GM21786 (cell line): ENCODE data around the gene SLAMF9.

Experiments
- ATAC-seq: cut with Tn5 transposase; IDR thresholded peaks from one replicate; pipeline ENCODE4 v1.9.1; 2021; ENCODE audit not compliant: unreplicated experiment

Gene SLAMF9

DNA sequence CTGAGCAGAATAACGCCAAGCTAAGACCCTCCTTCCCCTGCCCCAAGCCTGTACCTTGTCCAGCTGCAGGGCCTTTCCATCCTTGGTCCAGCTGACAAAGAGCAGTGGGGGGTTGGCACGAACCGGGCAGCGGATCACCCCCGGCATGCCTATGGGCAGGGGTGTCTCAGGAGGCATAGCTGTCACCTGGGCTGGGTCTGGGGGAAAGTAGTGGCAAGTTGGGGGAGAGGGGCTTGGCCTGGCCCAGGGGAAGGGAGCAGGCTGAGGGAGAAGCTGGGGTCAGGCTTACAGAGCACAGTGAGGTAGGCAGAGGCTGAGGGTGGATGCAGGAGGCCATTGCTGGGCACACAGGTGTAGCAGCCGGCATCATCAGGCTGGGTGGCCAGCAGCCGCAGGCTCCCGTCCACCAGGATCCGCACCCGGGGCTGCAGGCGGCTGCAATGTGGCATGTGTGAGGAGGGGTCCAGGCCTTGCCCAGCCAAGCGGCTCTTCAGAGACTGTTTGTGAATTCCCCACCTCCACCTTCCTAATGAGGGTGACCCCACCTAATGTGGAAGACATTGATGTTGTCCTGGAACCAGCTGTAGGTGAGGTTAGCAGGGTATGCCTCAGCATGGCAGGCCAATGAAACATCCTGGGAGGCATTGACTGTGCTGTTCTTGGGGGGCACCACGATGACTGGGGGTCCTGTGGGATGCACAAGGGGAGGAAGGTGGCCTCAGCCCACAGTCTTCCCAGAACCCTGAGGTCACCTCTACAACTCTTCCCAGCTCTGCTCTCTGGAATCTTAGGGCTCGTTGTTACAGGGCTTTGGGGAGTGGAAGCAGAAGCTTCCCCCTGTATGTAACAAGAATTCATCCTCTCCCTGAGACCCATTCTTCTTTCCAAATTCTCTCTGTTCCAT, 19.6 kb downstream of the SLAMF9 start:
- no peak for ATAC-seq

DNA sequence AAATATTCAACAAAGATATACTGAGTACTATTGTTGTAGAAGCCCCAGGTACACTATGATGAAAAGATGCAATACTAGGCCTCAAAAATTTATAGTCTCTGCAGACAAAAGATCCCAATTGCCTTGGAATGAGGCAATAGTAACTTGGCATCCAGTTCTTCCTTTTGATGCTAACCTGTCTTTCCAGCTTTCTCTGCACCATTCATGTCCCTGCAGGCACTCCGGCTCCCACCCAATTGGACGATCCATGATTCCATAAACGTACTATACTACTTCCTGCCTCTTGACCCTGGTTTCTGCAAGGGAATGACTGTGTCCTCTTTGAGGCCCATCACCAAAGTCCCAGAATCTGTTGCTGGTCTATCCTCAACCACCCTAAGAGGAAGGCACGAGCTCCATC, 20.7 kb downstream of the SLAMF9 start:
- no peak for ATAC-seq

DNA sequence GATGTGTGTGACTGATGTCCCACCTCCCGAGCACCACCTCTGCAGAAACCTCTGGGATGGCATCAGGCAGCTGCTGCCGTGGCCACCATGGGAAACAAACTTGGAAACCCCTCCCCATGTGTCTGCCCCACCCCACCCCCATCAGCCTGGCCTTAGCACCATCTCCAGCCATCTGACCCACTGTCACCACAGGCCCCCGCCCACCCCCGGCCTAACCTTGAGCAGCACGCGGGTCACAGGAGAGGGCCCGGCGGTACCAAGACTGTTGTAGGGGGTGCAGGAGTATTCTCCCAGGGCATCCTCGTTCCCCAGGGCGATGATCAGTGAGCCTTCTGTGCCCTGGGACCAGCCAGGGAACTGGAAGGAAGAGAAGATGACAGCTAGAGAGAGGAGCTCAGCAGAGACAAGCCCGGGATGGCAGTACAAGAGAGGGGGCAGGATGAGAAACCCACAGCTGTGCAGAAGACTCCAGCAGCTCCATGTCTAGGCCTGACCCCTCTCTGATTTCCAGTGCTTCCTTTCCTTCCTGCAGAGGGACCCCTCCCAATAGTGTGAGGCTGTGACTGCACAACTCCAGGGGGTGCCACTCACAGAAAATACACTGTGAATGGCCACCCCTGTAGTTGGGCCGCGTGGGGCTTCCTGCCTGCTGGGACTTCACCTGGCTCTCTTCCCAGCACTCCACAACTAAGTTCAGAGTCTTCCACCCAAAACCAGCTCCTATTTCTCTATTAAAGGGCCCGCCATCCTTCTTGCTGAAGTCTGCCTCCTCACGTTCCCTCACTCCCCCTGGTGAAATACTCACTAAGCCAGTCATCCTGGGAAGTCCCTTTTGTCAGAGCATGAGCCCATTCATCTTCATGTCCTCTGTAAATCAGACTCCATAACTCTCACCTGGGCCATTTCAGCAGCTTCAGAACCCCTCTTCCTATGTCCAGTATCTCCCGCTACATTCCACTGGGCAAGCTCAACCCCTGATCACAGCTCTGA, 21.4 kb downstream of the SLAMF9 start:
- ATAC-seq, result no peak

DNA sequence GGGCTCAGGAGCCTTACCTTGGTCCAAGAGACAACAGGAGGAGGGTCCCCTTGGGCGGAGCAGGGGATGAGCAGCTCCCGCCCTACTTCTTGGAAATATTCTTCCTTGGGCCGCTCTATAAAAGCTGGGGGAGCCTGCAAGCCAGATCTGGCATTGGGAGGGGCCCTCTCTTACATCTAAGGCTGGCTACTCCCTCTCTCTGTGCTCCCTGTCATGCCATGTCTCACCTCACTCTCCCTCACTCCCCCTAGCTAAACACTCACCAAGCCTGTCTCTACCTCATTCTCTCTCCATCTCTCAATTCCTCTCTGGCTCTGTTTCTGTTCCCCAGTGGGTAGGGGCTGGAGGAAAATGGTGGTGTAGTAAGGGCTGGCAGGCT, 22.3 kb downstream of the SLAMF9 start:
- ATAC-seq, result no peak

DNA sequence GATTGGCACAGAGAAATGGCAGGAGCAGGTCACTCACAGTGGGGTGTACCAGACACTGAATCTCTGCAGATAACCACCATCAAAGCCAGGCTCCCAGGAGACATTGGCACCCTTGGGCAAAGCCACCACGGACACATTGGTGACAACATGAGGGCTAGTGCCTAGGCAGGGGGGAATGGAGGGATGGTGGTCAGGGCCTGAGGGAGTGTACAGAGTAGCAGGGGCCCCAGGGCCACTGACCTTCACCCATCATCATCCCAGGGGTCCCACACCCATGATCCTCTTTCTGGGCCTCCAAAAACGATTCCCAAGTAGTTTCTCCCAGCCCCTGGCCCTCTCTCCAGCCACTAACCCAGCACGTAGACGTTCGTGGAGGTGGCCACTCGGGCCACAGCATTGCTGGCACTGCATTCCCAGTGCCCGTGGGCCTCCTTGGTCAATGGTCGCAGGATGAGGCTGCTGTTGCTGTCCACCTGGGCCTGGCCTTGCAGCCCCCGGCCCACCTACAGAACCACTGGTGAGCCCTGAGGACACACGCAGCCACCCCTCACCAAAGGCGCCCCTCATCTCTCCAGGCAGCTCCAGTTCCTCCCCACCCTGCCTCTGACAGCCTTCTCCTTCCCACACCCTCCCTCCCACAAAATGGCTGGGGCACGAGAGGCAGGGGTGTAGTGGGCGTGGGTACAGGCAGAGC, 22.8 kb downstream of the SLAMF9 start:
- ATAC-seq, result no peak

DNA sequence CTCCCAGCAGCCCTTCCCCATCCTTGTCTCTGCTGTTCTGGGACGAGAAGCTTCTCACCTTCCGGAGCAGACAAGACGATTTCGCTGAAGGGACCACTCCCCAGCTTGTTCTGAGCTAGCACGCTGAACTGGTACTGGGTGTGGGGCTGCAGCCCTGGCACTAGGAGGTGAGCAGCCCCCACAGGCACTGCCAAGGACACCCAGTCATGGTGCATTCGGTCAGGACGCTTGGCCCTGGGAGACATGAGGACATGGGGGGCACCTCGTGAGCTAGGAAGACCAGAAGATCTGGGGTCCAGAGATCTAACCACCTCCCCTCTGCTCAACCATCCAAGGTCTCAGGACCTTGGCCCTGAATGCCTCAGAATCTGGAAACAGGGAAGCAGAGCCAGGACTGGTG, 23.4 kb downstream of the SLAMF9 start:
- no peak for ATAC-seq

DNA sequence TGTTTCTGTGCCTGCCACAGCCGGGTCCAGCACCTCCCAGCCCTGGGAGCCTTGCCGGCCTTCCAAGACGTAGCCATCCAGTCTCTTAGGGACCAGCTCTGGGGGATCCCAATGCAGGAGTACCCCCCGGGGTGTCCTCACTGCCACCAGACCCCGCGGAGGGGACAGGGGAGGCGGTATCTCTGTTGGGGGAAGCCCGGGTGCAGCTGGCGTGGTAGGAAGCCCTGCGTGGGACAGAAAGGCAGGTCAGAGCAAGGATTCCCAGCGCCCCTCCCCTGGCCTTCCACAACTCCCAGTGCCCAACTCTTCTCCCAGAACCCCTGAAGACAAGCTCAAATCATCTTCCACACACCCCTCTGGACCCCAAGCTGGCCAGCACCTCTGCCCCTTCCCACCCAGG, 23.8 kb downstream of the SLAMF9 start:
- ATAC-seq, result no peak

DNA sequence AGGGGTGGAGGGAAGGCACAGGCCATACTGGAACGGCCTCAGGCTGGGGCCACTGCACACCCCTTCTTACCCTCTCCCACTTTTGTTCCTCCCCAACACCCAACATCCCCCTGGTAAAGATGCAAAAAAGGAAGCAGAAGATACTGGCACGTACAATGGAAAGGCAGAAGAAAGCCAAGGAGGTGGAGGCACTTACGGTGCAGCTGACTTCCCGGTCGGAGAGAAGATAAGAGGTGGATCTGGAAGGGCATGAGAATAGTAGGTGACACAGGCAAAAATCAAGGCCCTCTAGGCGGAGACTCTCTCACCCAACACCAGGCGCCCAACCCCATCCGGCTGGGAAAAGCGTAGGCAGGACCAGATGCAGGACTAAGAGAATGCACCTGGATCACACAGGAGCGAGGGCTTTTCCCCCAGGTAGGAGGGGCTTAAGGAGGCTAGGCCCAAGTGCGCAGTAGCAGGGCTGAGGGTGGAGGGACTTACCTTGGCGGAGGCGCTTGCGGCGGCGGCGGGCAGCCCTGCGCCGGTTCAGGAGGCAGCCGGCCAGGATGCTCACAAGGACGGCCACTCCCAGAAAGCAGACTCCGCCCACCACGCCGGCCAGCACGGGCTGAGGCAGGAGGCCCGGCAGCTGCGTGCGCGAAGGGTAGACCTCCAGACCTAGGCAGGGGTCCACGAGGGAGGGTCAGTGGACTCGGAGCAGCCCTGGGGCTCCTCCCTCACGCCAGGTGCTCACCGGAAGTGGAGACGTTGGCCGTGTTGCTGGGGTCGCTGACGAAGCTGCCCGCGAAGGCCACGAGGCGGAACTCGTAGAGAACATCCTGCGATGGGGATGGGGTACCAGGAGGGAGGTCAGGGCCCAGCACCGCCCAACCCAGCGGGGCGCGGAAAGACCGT, 24.6 kb downstream of the SLAMF9 start:
- ATAC-seq, result no peak

DNA sequence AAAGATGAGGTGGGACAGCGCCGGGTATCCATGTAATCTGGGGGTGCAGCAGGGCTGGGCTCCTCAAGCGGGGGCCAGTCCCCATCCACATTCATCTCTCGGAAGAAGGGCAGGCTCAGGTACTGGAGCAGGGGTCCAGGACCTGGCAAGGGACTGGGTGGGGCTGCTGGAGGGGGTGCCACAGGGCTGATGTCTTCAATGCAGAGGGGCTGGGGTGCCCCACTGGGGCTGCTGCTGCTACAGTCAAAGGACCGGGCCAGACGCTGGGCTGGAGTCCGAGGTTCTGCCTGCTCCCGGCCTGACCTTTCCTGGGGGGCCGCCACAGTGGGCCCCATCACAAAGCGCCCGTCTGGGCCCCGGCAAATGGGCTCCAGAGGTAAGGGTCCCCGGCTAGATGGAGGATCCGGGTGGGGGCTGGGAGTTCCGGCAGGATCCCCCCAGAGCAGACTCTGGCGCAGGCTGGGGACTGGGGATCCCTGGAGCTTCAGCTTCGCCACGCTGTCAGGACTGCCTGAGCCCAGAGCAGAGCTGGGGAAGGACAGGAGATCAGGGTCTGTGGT, 25.5 kb downstream of the SLAMF9 start:
- no peak for ATAC-seq

DNA sequence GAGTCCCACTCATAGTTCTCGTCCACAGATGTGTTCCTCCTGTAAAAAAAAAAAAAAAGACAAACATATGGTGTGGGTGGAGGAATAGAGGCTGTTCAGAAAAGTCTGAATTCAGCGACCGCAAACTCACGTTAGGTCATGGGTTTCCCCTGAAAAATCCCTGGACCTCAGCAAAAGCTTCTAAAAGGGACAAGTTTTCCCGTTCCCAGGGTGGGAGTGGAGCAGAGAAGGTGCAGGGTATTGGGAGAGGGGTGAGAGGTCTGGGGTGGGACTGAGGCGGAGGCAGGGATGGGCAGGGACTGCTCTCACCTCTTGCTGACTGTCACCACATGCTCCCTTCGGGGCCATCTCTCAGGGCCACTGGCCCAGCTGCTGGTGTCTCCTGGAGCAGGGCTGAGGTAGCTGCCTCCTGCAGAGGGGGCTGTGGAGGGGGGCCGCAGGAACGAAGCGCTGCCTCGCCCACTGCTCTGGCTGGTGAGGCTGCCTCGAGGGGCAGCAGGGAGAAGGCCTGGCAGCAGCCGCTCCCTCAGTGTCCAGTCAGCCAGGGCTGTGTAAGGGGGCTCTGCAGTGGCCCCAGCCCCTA, 26.1 kb downstream of the SLAMF9 start:
- ATAC-seq, result no peak

DNA sequence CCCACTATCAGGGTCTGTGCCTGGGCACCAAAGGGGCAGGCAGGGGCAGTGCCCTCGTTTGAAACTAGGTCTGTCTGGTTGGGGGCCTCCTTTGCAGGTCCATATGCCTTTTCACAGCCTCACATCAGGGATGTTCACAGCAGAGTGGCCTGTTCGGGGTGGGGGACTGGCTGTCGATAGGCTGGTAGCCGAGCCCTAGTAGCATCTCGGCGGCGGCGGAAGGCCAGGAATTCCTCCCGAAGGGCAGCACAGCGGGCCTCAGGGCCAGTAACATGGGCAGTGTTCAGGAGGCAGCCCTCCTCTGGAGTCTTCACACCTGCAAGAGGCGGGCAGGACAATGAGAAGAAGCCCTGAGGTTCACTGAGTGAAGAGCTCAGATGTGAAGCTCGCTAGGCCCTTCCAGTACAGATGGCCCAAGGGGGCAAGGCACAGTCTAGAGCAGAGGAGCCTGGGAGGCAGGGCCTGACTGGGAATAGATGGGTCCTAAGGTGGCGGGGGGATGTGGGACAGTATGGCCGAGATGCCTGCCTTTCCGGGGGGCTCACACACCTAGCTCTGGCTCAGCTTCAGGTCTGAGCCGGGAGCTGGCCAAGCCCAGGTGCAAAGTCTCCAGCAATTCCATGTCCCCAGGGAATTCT, 26.7 kb downstream of the SLAMF9 start:
- ATAC-seq, result no peak

DNA sequence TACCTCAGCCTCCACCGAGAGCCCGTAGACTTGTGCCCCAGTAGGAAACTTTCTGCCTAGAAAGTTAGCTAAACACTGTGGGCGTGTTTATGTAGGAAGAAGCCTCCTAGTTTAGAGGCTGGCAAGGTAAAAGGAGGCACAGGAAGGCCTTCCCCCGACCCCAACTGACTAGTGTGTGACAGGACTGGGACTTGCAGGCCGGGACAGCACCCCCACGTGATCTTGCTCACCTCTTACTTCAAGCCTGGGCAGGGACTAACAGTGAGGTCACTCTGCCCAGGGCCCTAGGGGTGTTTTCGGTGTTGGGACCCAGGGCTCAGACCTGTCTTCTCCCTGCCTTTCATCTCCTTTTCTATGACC, 28.3 kb downstream of the SLAMF9 start:
- peak; percentile 2 for ATAC-seq

DNA sequence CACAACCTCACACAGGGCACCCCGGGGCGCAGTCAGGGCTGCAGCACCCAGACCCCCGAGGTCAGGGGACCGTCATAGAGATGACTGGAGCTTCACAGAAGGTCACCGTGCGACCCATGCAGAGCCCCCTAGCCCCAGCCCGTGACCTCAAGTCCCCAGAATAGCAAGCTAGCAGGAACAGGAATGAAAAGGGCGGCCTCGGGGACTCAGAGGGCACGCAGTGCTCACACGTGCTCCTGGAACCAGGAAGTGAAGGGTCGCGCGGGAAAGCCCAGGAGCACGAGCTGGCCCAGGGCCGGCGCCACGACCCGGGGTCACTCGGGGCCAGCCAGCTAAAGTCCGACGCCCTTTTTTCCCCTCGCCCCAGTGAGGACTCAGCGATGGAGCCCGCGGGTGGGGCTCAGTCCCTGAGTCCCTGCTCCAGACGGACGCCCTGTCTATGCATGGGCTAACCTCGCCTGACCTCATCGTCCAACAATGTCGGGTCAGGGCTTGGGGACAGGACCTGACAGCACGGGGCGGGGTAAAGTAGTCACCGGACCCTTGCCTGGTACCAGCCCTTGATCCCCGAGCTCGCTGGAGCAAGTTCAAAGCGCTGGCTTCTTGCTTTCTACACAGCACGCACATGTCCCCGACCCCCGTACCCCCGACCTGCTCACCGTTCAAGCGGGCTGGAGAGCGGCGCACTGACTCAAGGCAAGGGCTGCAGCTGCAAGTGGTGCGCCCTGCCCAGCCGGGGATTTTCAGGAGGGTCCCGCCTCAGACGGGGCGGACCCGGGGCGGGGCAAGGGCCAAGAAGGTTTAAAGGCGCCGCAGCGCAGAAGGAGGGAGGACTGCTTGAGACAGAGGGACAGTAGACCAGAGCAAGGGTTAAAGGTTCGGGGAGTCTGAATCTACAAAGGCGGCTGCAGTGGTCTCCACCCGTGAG, 29.0 kb downstream of the SLAMF9 start, which contains the start of gene TAGLN2:
TSS of gene TAGLN2 (minus strand) at position 717 of the 928 bp plus-strand sequence. CDS start 4,998 bp downstream, outside the sequence.
- ATAC-seq, result peak; percentile 48

DNA sequence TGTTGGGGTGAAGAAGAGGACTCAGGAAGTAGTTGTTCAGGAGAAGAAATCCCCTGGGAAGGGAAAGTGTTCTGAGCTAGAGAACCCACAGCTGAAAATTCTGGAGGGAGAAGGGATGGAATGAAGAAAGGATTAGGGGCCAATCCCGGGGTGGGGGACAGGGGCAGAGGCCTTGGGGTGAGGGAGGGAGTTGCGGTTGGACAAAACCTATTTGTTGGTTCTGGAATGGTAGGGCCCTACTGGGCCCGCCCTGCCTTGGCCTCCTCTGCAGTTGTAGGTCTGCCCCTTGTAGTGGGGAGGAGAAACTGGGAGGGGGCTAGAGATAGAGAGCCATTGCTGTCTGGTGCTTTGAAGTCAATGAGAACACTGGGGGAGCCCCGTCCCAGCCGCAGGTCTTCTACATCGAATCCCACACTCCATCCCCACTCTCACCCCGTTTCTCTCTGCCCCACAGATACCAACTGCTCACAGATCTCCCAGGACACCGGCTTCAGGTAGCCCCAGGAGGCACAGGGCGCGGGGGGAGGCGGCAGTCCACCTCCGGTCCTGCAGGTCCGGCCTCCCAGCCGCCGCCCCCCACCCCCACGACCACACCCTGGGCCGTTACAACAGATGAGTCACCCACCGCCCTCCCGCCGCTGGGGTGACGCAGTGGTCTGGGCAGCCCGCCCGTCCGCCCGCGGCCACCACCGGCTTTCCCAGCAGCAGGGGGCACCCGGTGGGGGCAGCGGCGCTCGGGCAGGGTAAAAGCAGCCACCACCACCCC, 29.8 kb downstream of the SLAMF9 start:
- no peak for ATAC-seq

DNA sequence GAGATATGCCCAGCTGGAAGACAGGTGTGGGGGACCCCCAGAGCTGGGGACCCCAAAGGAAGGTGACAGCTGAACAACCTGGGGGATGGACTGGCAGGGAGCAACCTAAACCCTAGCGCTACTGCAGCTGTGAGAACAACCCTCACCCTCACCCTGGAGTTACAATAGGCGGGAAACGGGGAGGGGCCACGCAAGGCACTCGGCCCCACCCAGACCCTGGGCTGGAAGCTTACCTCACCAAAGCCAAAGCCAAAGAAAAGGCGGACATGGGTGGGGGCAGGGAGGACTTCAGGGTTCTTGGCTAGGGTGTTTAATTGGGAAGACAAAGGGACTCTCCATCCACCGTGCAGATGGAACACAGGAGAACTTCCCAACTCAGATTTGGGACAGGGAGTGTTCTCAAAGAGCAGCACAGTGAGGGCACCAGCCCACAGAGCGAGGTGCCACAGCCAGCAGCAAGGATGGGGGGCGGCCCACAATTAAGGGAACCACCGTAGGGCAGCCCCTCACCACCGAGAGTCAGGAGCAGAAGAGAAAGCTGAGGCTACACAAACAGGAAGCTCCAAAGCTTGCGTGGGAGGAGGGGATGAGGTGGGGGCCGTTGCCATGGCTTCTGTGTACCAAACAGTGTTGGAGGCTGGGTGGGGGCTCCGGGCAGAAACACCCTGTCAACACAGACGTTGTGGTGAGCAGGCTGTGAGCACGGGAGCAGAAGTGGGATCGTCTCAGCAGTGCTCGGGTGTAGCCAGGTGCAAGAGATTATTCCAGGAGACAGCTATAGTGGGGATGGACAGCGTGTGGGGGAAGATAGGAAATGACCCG, 30.6 kb downstream of the SLAMF9 start:
- ATAC-seq, result peak; percentile 30

DNA sequence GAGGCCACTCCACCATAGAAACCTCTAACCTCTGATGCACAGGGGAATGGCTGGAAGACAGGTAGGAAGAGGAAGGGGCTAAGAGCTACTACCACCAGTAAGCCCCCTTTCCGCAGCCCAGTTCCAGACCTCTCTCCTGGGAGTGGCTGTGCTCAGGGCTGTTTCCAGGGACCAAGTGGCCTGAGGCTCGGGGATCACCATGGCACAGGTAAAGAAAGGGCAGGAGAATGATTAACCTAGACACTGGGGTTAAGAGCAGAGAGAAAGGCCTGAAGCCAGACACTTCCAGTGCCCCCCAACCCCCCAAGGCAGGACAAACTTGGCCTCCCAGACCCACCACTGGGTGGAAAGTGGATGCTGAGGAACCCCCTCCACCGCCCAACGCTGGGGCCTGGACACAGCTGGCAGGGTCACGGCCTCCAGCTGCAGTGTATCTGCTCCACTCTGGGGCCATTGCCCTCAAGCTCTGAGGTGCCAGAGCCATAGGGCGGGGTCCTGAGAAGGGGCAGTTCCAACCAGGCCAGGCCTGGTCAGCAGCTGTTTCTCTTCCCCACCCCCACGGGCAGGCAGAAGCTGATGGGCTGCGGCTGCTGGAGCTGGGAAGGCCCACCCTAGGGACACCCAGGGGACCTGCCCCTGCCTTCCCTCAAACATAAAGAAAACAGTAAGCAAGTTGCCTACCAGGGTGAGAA, 31.4 kb downstream of the SLAMF9 start:
- ATAC-seq, result no peak
